HG02938 (cell line): ENCODE measurements around the gene GSTP1.
A peak's percentile ranks its signal among the peaks of the same experiment; 100 is the strongest.
"Not testable (repeated sequence)": the region's sequence is repeated elsewhere in the genome, so short reads cannot be mapped to it uniquely, and the experiment has no call there.

Experiments used
- ATAC-seq: cut with Tn5 transposase; IDR thresholded peaks from one replicate; pipeline ENCODE4 v1.9.1; 2021; ENCODE audit warnings: mild to moderate bottlenecking, moderate library complexity; ENCODE audit not compliant: unreplicated experiment

GSTP1 gene

GRCh38 chr11:67594480-67594879 lies 10.9 kb downstream of the GSTP1 start:
- no peak for ATAC-seq

GRCh38 chr11:67596753-67597300 lies 13.2 kb downstream of the GSTP1 start:
- no peak for ATAC-seq

- not testable (repeated sequence) for ATAC-seq
Measured at GRCh38 chr11:67597458-67597857, 13.8 kb downstream of the GSTP1 start.

- not testable (repeated sequence) for ATAC-seq
Measured at GRCh38 chr11:67597963-67598362, 14.4 kb downstream of the GSTP1 start.

- no peak for ATAC-seq
Measured at GRCh38 chr11:67599149-67599548, 15.5 kb downstream of the GSTP1 start.

- ATAC-seq: no peak
Measured at GRCh38 chr11:67600324-67601029, 16.9 kb downstream of the GSTP1 start.

- no peak for ATAC-seq
Measured at GRCh38 chr11:67601098-67601497, 17.5 kb downstream of the GSTP1 start.

GRCh38 chr11:67604119-67604518 lies 20.5 kb downstream of the GSTP1 start:
- not testable (repeated sequence) for ATAC-seq

- no peak for ATAC-seq
Measured at GRCh38 chr11:67604815-67605214, 21.2 kb downstream of the GSTP1 start.

- ATAC-seq: no peak
Measured at GRCh38 chr11:67605231-67606011, 21.8 kb downstream of the GSTP1 start.

GRCh38 chr11:67606093-67606491 lies 22.5 kb downstream of the GSTP1 start:
- ATAC-seq: no peak

- ATAC-seq: peak; percentile 93
Measured at GRCh38 chr11:67606492-67607295, 23.1 kb downstream of the GSTP1 start, which contains the start of gene NDUFV1. TSS of gene NDUFV1 (plus strand) at chr11:67606936. CDS start at chr11:67607005, 69 bp downstream.

- no peak for ATAC-seq
Measured at GRCh38 chr11:67607507-67607906, 23.9 kb downstream of the GSTP1 start.

GRCh38 chr11:67608486-67608885 lies 24.9 kb downstream of the GSTP1 start:
- no peak for ATAC-seq

- no peak for ATAC-seq
Measured at GRCh38 chr11:67609316-67609715, 25.7 kb downstream of the GSTP1 start.

- no peak for ATAC-seq
Measured at GRCh38 chr11:67610302-67610868, 26.8 kb downstream of the GSTP1 start.

GRCh38 chr11:67611165-67611564 lies 27.6 kb downstream of the GSTP1 start:
- no peak for ATAC-seq

GRCh38 chr11:67611704-67612587 lies 28.3 kb downstream of the GSTP1 start:
- ATAC-seq: no peak

GRCh38 chr11:67612751-67613150 lies 29.1 kb downstream of the GSTP1 start:
- no peak for ATAC-seq
